ENCODE results near the gene SLC25A10.

Gene SLC25A10

DNA sequence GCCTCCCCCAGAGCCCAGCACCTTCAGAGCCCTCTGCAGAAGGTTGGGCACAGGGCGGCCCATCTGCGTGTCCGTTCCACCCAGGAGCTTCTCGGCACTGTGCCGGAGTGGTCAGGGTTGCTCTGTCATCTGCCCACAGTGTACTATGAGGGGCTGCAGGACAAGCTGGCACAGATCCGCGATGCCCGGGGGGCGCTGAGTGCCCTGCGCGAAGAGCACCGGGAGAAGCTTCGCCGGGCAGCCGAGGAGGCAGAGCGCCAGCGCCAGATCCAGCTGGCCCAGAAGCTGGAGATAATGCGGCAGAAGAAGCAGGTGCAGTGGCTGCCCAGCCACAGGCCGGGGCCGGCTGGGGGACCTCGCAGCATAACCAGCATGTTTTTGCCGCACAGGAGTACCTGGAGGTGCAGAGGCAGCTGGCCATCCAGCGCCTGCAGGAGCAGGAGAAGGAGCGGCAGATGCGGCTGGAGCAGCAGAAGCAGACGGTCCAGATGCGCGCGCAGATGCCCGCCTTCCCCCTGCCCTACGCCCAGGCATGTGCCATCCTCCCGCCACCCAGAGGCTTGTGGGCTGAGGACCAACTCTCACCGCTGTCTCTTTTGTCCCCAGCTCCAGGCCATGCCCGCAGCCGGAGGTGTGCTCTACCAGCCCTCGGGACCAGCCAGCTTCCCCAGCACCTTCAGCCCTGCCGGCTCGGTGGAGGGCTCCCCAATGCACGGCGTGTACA is 15.7 kb upstream of the SLC25A10 start:
- DNase-seq (ENCODE audit: low read depth, low spot score), result no peak
- no peak overlapping the region for H3K4me3 ChIP-seq (ENCODE audit: low read depth, low read length)
- TF ChIP-seq, protein P1, sequence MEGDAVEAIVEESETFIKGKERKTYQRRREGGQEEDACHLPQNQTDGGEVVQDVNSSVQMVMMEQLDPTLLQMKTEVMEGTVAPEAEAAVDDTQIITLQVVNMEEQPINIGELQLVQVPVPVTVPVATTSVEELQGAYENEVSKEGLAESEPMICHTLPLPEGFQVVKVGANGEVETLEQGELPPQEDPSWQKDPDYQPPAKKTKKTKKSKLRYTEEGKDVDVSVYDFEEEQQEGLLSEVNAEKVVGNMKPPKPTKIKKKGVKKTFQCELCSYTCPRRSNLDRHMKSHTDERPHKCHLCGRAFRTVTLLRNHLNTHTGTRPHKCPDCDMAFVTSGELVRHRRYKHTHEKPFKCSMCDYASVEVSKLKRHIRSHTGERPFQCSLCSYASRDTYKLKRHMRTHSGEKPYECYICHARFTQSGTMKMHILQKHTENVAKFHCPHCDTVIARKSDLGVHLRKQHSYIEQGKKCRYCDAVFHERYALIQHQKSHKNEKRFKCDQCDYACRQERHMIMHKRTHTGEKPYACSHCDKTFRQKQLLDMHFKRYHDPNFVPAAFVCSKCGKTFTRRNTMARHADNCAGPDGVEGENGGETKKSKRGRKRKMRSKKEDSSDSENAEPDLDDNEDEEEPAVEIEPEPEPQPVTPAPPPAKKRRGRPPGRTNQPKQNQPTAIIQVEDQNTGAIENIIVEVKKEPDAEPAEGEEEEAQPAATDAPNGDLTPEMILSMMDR (IDR thresholded peaks at IDR 0.05; ENCODE audit: low read depth, low read length), result no peak
- in situ Hi-C loops (cut with HindIII; ENCODE audit: low sequenced_read_pairs), result no loop called here

GRCh38 chr17:81697261-81698044 is 14.6 kb upstream of the SLC25A10 start:
- TF ChIP-seq, protein P1 (IDR thresholded peaks at IDR 0.05; ENCODE audit: low read depth, low read length), result no peak
- in situ Hi-C loops (cut with HindIII; ENCODE audit: low sequenced_read_pairs), result no loop called here
- DNase-seq (ENCODE audit: low read depth, low spot score), result no peak
- H3K4me3 ChIP-seq (ENCODE audit: low read depth, low read length), result no peak overlapping the region

DNA sequence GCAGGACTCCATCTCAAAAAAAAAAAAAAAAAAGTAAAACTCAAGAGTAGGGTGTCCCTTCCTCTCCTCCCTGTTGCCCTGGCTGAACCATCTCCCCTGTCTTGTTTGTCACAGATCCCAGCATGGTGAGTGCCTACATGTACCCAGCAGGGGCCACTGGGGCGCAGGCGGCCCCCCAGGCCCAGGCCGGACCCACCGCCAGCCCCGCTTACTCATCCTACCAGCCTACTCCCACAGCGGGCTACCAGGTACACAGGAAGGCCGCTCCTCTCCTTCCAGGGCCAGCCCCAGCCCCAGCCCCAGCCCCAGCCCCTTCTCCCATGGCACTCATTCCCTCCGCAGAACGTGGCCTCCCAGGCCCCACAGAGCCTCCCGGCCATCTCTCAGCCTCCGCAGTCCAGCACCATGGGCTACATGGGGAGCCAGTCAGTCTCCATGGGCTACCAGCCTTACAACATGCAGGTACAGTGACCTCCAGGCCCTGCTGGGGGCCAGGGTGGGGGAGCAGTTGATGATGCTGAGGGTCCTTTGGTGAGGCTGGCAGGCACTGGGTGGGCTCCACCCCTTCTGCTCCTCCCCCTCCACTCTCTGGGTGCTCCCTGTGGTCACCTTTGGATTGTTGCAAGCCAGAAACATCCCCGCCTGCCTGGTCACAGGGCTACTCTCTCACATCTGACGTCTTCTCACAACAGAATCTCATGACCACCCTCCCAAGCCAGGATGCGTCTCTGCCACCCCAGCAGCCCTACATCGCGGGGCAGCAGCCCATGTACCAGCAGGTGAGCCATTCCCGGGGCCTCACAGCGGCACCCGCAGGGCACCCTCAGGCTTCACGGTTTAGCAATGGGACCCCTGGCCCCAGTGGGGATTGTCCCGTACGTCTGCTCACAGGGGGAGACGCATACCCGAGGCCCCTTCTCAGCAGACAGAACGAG is 11.5 kb upstream of the SLC25A10 start:
- in situ Hi-C loops (cut with HindIII; ENCODE audit: low sequenced_read_pairs), result no loop called here
- TF ChIP-seq, protein P1 (IDR thresholded peaks at IDR 0.05; ENCODE audit: low read depth, low read length), result no peak
- H3K4me3 ChIP-seq (ENCODE audit: low read depth, low read length), result no peak overlapping the region
- DNase-seq (ENCODE audit: low read depth, low spot score), result no peak

- H3K4me3 ChIP-seq (ENCODE audit: low read depth, low read length), result no peak overlapping the region
- TF ChIP-seq, protein P1 (IDR thresholded peaks at IDR 0.05; ENCODE audit: low read depth, low read length), result no peak
- DNase-seq (ENCODE audit: low read depth, low spot score), result no peak
- in situ Hi-C loops (cut with HindIII; ENCODE audit: low sequenced_read_pairs), result no loop called here
These were observed 10.6 kb upstream of the SLC25A10 start for GRCh38 chr17:81701288-81702071.

DNA sequence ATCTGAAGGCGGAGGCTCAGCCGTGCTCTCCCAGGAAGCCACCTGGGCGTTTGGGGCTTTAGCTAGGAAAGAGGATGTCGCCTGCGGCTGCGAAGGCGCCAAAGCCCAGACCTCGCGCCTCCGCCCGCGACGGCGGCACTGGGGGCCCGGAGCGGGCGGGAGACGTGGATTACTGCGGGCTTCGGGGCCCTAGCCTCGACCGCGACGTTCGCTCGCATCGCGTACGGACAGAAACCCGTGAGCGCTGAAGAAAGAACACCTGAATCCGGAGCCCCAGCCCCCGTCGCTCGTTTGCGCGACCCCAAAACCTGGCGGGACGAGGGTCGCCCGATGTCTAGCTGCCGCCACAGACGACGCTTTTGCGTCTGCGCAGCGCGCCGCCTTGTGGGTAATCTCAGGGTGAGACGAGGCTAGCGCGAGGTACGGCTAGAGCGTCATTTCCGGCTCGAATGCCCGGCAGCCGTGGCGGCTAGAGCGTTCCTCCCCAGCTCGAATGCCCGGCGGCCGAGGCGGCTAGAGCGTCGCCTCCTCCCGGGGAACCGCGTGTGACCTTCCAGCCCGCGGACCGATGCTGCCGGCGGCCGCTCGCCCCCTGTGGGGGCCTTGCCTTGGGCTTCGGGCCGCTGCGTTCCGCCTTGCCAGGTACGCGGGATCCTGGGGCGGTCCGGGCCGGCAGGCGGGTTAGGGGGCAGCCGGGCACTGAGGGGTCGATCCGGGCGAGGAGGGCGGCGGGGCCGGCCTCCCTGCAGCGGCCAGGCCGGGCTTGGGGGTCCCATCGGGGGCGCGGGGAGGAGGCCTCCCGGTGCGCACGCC is 8.9 kb upstream of the SLC25A10 start, which contains the start of gene MRPL12:
Gene MRPL12, plus strand, starts transcription at position 434 of the 813 bp plus-strand sequence. Its CDS starts 135 bp downstream, at position 569.
- peak; percentile 91 for DNase-seq (ENCODE audit: low read depth, low spot score)
- in situ Hi-C loops (cut with HindIII; ENCODE audit: low sequenced_read_pairs), result no loop called here
- H3K4me3 ChIP-seq (ENCODE audit: low read depth, low read length), result peak within 1 kb of the TSS; percentile 75
- TF ChIP-seq, protein P1 (IDR thresholded peaks at IDR 0.05; ENCODE audit: low read depth, low read length), result peak; percentile 2
